Measurements from ENCODE around the gene APOL5.
"Not testable (repeated sequence)": the region's sequence is repeated elsewhere in the genome, so short reads cannot be mapped to it uniquely, and the experiment has no call there.

The APOL5 gene

DNA sequence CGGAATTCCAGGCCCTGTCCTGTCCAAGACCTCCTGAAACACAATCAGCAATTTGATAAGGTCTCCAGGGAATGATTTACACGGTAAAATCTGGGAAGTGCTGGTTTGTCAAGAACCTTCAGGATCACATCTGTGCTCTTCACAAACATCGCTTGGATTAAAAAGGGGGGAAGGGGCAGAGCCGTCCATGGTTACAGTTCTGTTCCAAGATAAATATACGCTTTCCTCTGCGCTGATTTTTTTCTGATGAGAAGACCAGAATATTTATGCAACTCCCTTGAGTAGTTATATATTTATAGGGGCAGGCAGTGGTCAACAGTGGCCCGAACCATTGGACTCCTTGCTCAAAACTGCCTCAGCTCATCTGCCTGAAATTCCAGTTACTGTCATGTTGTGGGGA is 9.2 kb upstream of the APOL5 start:
- in situ Hi-C loops (cut with MboI; ENCODE audit: low pct_unique_long_range_greater_than_20kb, low sequenced_read_pairs): no loop called here
- no peak for DNase-seq

DNA sequence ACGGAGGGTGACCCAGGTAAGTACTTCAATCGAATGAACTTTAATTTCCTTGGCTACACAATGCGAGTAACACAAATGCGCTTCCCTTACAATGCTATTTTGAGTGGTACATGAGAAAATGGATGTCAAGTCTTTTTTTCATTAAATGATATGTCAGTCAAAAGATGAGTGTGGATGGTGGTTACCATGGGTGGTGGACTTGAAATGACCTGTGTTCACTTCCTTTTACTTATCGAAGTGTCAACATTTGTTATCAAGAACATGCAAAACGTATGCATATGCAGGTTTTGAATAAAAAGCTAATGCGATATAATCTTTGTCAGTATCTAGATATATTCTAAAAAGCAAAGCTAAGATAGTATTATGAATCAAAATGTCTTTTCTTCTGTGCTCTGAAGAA is 8.8 kb upstream of the APOL5 start:
- DNase-seq: no peak
- in situ Hi-C loops (cut with MboI; ENCODE audit: low pct_unique_long_range_greater_than_20kb, low sequenced_read_pairs): no loop called here

DNA sequence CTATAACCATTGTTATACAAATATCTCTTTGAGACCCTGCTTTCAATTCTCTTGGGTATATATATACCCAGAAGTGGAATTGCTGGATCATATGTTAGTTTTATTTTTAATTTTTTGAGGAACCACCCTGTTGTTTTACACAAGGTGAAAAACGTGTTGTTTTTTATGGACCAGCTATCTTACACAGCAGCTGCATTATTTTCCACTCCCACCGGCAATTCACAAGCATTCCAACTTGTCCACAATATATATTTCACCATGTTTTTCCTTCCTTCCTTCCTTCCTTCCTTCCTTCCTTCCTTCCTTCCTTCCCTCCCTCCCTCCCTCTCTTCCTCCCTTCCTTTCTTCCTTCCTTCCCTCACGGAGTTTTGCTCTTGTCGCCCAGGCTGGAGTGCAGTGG is 6.3 kb upstream of the APOL5 start:
- in situ Hi-C loops (cut with MboI; ENCODE audit: low pct_unique_long_range_greater_than_20kb, low sequenced_read_pairs): no loop called here
- DNase-seq: no peak

DNA sequence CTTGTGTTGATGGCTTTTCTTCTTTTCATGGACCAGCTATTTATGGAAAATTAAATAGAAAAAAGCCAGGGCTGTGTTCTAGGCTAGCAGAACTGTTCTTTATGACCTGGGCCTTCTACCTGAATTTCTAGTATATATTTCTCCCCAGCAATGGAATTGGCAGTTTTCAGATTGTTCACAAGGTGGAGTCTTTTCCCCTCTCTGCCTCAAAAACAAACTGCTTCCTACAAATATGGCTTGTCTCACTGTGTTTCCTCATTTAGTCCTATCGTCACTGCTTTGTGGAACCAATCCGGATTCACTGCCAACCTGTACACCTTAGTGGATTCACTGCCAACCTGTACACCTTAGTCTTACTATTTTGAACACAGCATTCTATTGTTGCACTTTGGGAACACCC is 5.0 kb upstream of the APOL5 start:
- peak; percentile 52 for DNase-seq
- in situ Hi-C loops (cut with MboI; ENCODE audit: low pct_unique_long_range_greater_than_20kb, low sequenced_read_pairs): no loop called here

DNA sequence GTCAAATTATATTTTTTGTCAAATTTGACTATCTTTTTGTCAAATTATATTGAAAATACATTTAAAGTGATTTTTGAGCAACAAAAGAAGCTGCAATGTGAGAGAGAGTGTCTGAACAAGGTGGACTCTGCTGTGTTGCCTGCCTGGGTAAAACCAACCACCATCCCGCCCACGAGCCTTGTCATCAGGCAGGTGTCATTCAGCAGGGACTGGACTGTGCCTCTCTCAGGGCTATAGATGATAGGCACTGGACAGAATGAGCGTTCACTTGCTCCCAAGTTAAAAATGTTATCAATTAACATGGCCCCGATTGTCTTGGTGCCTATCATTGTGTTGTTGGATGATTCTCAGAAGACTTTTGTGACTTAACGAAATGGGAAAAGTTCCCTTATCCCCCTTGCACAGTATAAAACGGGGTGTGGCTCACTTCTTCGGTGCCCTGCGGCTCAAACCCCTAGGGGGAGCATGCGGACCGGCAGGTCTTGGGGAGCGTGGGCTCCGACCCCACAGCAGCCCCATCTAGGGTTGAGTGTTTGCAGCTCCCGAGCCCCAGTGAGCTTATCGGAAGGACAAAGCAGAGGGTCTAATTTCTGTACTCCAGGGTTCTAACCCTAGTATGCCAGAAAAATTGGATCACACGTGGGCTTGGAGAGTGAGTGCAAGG is 1.7 kb downstream of the APOL5 start:
- DNase-seq: no peak
- in situ Hi-C loops (cut with MboI; ENCODE audit: low pct_unique_long_range_greater_than_20kb, low sequenced_read_pairs): no loop called here

DNA sequence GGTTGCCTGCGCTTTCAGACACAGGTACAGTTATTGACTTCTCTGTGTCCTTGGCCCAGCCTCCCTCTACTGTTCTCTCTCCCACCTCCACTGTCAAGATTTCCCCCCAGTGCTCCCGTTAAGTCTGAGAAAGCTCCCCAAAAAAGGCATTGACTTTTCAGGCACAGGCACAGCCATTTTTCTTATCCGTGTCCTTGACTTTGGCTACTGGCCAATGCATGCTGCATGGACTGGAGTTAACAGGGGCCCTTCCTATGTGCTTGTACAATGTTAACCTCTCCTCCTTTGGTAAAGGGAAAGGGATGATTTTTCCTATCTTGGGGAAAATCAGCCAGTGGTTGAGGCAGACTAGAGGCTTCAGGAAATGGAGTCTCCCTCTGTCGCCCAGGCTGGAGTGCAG is 4.3 kb downstream of the APOL5 start:
- in situ Hi-C loops (cut with MboI; ENCODE audit: low pct_unique_long_range_greater_than_20kb, low sequenced_read_pairs): no loop called here
- DNase-seq: no peak

DNA sequence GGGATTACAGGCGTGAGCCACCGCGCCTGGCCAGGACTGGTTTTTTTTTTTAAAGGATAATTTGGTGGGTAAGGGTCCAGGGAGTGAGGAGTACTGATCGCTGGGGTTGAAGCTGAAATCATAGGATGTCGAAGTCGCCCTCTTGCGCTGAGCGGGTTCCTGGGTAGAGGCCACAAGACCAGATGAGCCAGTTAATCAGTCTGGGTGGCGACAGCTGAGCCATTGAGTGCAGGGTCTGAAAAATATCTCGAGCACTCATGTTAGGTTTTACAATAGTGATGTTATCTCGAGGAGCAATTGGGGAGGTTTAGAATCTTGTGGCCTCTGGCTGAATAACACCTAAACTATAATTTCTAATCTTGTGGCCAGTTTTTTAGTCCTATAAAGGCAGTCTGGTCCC is 7.8 kb downstream of the APOL5 start:
- in situ Hi-C loops (cut with MboI; ENCODE audit: low pct_unique_long_range_greater_than_20kb, low sequenced_read_pairs): no loop called here
- DNase-seq: no peak

DNA sequence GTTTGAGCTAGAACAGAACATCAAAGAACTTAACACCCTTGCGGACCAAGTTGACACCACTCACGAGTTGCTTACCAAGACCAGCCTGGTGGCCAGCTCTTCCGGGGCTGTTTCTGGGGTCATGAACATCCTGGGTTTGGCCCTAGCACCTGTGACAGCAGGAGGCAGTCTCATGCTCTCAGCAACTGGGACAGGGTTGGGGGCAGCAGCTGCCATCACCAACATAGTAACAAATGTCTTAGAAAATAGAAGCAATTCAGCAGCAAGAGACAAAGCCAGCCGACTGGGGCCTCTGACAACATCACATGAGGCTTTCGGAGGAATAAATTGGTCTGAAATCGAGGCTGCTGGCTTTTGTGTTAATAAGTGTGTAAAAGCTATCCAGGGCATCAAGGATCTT is 8.7 kb downstream of the APOL5 start:
- no peak for DNase-seq
- in situ Hi-C loops (cut with MboI; ENCODE audit: low pct_unique_long_range_greater_than_20kb, low sequenced_read_pairs): no loop called here

DNA sequence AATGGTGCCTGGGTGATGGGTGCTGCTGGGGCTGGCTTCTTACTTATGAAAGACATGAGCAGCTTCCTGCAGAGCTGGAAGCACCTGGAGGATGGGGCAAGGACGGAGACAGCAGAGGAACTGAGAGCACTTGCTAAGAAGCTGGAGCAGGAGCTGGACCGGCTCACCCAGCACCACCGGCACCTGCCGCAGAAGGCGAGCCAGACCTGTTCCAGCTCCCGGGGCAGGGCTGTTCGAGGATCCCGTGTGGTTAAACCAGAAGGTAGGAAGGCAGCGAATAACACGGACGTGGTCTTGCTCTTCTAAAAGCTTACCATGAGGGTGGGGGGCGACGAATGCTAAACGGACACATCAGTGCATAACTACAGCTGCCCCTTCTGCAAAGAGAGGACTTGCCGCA is 9.3 kb downstream of the APOL5 start:
- in situ Hi-C loops (cut with MboI; ENCODE audit: low pct_unique_long_range_greater_than_20kb, low sequenced_read_pairs): no loop called here
- no peak for DNase-seq

DNA sequence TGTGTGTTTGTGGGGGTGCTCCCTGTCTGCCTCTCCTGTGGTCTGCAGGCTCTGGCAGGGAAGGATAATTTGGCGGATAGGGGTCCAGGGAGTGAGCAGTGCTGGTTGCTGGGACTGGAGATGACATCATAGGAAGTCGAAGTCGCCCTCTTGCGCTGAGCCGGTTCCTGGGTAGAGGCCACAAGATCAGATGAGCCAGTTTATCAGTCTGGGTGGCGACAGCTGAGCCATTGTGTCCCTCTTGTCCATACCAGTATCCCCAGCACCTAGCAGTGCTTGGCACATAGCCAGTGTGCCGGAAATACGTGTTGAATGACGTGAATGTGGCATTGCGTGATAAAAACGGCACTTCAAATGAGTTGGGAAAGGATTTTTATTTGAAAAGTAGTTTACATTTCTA is 9.8 kb downstream of the APOL5 start:
- in situ Hi-C loops (cut with MboI; ENCODE audit: low pct_unique_long_range_greater_than_20kb, low sequenced_read_pairs): no loop called here
- no peak for DNase-seq

DNA sequence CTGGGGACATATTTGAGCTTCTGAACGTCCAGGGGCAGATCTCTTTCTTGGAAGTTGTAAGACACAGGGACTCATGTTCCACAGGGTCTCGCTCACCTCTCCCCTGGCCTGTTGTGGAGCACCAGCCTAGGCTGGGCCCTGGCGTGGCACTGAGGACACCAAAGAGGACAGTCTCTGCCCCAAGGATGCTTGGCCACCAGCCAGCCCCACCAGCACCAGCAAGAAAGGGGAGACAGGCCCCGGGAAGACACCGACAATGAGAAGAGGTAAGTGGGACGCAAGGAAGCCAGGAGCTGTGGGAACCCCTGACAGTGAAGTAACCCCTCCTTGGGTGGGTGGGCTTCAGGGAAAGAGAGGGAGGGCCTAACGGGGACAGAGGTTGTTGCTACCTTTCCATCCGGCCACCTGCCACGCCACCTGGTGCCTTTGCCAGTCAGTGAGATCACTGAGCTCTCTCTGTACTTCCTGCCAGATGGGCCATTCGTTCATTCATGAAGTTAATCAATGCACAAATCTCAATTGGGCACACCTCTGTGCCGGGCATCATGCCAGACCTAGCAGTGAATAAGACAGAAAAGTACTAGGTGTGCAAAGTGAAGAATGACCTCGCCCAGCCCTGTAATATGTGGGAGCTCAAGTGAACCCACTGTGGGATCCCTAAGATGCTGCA is 11.1 kb downstream of the APOL5 start:
- DNase-seq: no peak
- in situ Hi-C loops (cut with MboI; ENCODE audit: low pct_unique_long_range_greater_than_20kb, low sequenced_read_pairs): no loop called here

DNA sequence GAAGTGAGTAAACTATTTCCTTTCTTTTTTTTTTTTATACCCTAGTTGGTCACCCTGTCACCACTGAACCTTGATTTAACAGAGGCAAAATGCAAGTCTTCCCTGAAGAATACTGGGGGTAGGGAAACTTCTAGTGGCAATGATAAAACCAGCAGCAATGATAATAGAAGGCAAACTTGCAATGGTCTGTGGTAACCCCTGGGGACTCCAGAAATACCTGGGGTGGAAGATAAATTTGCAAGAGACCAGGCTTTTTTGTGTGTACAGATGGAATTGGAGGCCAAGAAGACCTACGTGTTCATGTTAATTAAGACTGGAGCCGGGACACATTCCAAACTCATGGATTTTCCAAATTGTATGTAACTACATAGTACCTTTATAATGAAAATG is 11.6 kb downstream of the APOL5 start:
- in situ Hi-C loops (cut with MboI; ENCODE audit: low pct_unique_long_range_greater_than_20kb, low sequenced_read_pairs): no loop called here
- no peak for DNase-seq

DNA sequence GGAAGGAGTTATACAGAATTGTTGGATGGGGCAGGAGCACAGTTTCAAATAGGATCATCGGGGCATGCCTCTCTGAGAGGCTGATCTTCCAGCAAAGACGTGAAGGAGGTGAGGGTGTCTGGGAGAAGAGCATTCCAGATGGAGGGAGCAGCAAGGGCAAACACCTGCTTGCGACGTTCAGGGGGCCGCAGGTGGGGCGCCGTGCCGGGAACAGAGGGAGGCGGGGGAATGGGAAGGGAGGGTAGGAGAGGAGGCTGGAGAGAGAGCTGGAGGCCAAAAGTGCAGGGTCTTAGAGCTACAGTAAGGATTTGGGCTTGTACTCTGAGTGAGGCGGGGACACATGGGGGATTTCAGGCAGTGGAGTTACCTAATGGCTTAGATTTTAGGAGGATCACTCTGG is 13.6 kb downstream of the APOL5 start:
- no peak for DNase-seq
- in situ Hi-C loops (cut with MboI; ENCODE audit: low pct_unique_long_range_greater_than_20kb, low sequenced_read_pairs): no loop called here

DNA sequence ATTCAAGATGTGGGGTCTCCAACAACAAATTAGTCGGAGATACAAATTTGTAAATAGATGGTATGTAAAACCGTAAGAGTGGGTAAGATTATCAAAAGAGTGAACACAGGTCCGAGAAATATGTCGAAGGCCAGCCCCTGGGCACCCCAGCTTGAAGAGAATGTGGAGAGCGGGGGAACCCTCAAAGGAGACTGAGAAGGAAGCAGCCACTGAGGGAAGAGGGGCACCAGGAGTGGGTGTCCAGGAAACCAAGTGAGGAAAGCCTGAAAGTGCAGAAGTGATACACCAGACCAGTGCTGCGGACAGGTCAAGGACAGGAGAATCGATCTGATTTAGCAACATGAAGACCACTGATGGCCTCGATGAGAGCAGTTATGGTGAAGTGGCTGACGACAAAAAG is 14.4 kb downstream of the APOL5 start:
- in situ Hi-C loops (cut with MboI; ENCODE audit: low pct_unique_long_range_greater_than_20kb, low sequenced_read_pairs): no loop called here
- DNase-seq: no peak

DNA sequence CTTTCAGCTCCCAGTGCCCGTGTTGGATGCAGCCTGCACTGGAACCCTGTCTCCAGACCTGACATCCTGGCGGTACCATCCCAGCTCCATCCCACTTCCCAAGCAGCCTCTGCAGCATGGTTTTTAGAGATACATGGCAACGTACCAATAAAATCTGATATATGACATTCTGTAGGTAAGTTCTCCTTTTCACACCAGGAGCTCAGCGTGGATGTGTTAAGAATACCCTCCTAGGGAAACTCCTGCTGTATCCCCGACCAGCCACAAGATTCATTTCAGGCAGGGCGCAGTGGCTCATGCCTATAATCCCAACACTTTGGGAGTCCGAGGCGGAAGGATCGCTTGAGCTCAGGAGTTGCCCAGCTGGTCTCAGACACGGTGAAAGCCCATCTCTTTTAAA is 15.4 kb downstream of the APOL5 start:
- in situ Hi-C loops (cut with MboI; ENCODE audit: low pct_unique_long_range_greater_than_20kb, low sequenced_read_pairs): no loop called here
- no peak for DNase-seq

DNA sequence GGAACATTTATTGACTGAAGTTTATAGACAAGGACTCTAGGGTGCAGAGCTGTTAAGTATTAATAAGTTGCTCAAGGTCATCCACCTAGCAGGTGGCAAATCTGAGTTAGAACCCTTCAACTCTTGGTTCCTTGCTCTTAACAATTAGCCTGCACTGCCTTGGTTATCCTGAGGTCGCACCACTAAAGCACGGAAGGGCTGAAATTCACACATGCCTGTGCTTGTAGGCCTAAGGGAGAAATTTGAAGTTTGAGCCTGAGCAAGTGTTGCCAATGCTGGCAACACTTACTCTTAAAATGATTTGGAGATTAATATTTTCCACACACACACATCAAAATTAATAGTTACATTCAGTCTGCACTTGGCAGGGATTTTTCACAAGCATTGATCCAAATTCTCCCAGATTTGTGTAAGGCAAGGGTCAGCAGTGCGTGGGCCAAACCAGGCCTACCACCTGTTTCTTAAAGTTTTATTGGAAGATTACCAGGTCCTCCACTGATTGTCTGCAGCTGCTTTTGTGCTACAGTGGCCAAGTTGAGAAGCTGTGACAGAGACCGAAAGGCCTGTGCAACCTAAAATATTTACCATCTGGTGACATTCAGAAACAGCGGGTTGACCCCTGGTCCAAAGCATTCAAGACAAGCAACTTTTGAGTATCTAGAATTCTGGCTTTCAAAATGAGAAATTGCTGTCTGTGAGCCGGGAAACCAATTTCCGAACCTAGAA is 16.3 kb downstream of the APOL5 start:
- in situ Hi-C loops (cut with MboI; ENCODE audit: low pct_unique_long_range_greater_than_20kb, low sequenced_read_pairs): no loop called here
- no peak for DNase-seq

DNA sequence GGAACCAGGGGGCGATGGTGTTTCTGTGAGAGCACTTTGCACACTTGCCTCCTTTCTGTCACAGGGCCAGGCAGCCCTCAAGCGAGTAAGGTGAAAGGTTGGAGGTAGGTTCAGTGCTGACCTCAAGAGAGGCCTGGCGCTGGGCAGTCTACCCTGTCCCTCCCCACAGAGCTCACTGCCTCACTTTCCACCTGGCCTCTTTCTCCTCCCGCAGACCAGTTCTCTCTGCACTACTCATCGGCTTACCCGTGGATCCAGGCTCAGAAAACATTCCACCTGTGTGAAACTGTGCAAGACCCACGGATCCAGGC is 16.8 kb downstream of the APOL5 start:
- DNase-seq: no peak
- in situ Hi-C loops (cut with MboI; ENCODE audit: low pct_unique_long_range_greater_than_20kb, low sequenced_read_pairs): no loop called here

DNA sequence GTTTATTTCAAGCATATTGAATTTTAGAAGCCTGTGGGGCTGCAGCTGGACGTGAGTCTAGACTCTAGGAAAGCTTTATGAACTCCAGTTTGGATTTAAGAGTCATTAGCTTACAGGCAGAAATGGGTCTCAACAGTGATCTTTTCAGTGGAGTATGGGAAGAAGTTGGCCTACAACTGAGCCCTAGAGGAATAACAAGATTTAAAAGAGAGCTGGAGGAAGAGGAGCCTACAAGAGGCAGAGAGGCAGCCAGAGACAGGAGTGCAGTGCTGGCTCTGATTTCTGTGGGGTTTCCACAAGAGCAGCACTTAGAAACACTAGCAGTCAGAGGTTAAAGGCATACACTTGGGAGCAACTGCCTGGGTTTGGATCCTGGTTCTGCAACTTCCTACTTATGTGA is 17.9 kb downstream of the APOL5 start:
- no peak for DNase-seq
- in situ Hi-C loops (cut with MboI; ENCODE audit: low pct_unique_long_range_greater_than_20kb, low sequenced_read_pairs): no loop called here

DNA sequence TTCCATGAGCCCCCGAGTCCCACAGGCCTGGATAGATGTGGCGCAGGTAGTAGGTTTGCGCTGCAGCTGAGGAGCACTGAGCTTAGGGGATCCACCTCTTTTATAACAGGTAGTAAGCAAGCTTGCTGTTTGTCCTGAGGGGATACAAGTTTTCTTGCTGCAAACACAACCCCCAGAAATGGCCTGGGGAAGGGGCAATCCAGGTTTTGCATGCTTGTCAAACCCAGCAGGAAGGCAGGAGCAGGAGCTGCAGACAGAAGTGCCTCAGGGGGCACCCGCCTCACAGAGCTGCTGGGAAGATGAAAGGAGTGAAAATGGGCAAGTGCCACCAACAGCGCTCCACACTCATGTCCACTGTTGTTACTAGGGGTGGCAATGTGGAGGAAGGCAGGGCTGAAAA is 18.5 kb downstream of the APOL5 start:
- in situ Hi-C loops (cut with MboI; ENCODE audit: low pct_unique_long_range_greater_than_20kb, low sequenced_read_pairs): no loop called here
- DNase-seq: no peak

DNA sequence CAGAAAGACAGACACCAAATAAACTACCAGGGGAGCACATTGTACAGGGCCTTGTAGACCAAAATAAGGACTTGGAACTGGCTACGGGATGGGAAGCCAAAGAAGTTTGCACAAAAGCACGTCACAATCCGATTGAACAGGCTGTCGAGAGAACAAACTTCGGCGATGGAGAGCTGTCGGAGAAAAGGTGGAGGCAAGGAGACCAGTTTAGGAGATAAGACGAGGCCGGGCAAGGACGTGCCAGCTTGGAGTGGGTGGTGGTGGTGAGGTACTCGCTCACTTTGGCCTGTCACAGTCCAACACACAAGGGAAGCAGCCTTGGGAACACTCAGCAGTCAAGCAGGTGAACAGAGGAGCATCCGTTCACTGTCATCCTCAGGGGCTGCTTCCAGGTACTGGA is 19.0 kb downstream of the APOL5 start:
- in situ Hi-C loops (cut with MboI; ENCODE audit: low pct_unique_long_range_greater_than_20kb, low sequenced_read_pairs): no loop called here
- DNase-seq: no peak

DNA sequence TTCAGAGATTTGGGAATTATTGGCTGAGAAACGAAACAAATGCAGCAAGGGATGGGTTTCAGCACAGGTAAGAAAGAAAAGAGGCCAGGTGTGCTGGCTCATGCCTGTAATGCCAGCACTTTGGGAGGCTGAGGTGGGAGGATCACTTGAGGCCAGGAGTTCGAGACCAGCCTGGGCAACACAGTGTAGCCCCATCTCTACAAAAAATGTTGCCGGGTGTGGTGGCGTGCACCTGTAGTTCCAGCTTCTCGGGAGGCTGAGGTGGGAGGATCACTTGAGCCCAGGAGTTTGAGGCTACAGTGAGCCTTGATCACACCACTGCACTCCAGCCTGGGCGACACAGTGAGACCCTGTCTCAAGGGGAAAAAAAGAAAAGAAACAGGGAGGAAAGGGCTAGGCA is 20.2 kb downstream of the APOL5 start:
- DNase-seq; in situ Hi-C loops (cut with MboI; ENCODE audit: low pct_unique_long_range_greater_than_20kb, low sequenced_read_pairs): not testable (repeated sequence)

Measured in KBM-7 (cell line).